ENCODE data around the gene TCF7L2. TPM values are rescaled to one million over a fixed set of nuclear protein-coding genes. Genes with fewer than 3 reads are reported as not detected.

Gene TCF7L2
- total RNA-seq, 3 donors from 2014 or later, result 0.76 to 1.9 (median 0.90) TPM

- Mint-ChIP-seq H3K36me3 (ENCODE audit: insufficient read depth) (no peaks in the 10 kb centered on the region), H3K4me1 (ENCODE audit: low read depth) (peaks cover 24% of the 10 kb centered on the region), H3K4me3 (peak overlapping the region; percentile 66), H3K27me3 (ENCODE audit: low read depth) (peaks cover 52% of the 10 kb centered on the region), H3K9me3 (no peaks in the 10 kb centered on the region)
- no peak for ATAC-seq
- no peak for DNase-seq
These were observed 3.4 kb downstream of the TCF7L2 start for GRCh38 chr10:112953174-112954159.

- Mint-ChIP-seq H3K9me3 (no peaks in the 10 kb centered on the region), H3K27me3 (ENCODE audit: low read depth) (peaks cover 50% of the 10 kb centered on the region), H3K4me1 (ENCODE audit: low read depth) (peaks cover 22% of the 10 kb centered on the region), H3K36me3 (ENCODE audit: insufficient read depth) (no peaks in the 10 kb centered on the region), H3K4me3 (no peak overlapping the region)
- DNase-seq (no peak), ATAC-seq (no peak)
These were observed 5.0 kb downstream of the TCF7L2 start for GRCh38 chr10:112954974-112955581.

GRCh38 chr10:112955582-112956421 lies 5.8 kb downstream of the TCF7L2 start:
- peaks cover 49% of the 10 kb centered on the region for H3K27me3 Mint-ChIP-seq (ENCODE audit: low read depth)

GRCh38 chr10:112956631-112957350 lies 6.7 kb downstream of the TCF7L2 start:
- Mint-ChIP-seq H3K4me3 (no peak overlapping the region), H3K27me3 (ENCODE audit: low read depth) (peaks cover 51% of the 10 kb centered on the region), H3K9me3 (no peaks in the 10 kb centered on the region), H3K36me3 (ENCODE audit: insufficient read depth) (no peaks in the 10 kb centered on the region), H3K4me1 (ENCODE audit: low read depth) (peaks cover 15% of the 10 kb centered on the region)
- DNase-seq (no peak), ATAC-seq (no peak)

More at GRCh38 chr10:112955582-112956421, 5.8 kb downstream of the TCF7L2 start:
- Mint-ChIP-seq H3K36me3 (ENCODE audit: insufficient read depth) (no peaks in the 10 kb centered on the region), H3K4me3 (no peak overlapping the region), H3K9me3 (no peaks in the 10 kb centered on the region), H3K4me1 (ENCODE audit: low read depth) (peaks cover 17% of the 10 kb centered on the region)
- ATAC-seq, result no peak
- DNase-seq, result no peak

GRCh38 chr10:112957640-112958092 lies 7.6 kb downstream of the TCF7L2 start:
- peaks cover 52% of the 10 kb centered on the region for H3K27me3 Mint-ChIP-seq (ENCODE audit: low read depth)

GRCh38 chr10:112958275-112958995 lies 8.4 kb downstream of the TCF7L2 start:
- no peak for ATAC-seq
- Mint-ChIP-seq H3K36me3 (ENCODE audit: insufficient read depth) (no peaks in the 10 kb centered on the region), H3K9me3 (no peaks in the 10 kb centered on the region), H3K4me3 (no peak overlapping the region), H3K27me3 (ENCODE audit: low read depth) (peaks cover 44% of the 10 kb centered on the region), H3K4me1 (ENCODE audit: low read depth) (peaks cover 11% of the 10 kb centered on the region)
- DNase-seq, result no peak

More at GRCh38 chr10:112957640-112958092, 7.6 kb downstream of the TCF7L2 start:
- H3K4me3 Mint-ChIP-seq, result no peak overlapping the region
- H3K36me3 Mint-ChIP-seq (ENCODE audit: insufficient read depth), result no peaks in the 10 kb centered on the region
- H3K4me1 Mint-ChIP-seq (ENCODE audit: low read depth), result peaks cover 13% of the 10 kb centered on the region
- no peak for ATAC-seq
- no peak for DNase-seq
- no peaks in the 10 kb centered on the region for H3K9me3 Mint-ChIP-seq

GRCh38 chr10:112959207-112959838 lies 9.3 kb downstream of the TCF7L2 start:
- Mint-ChIP-seq H3K4me1 (ENCODE audit: low read depth) (peaks cover 11% of the 10 kb centered on the region), H3K27me3 (ENCODE audit: low read depth) (peaks cover 38% of the 10 kb centered on the region), H3K4me3 (no peak overlapping the region), H3K9me3 (no peaks in the 10 kb centered on the region), H3K36me3 (ENCODE audit: insufficient read depth) (no peaks in the 10 kb centered on the region)
- no peak for ATAC-seq
- DNase-seq, result no peak

GRCh38 chr10:112960151-112960681 lies 10.2 kb downstream of the TCF7L2 start:
- peaks cover 37% of the 10 kb centered on the region for H3K27me3 Mint-ChIP-seq (ENCODE audit: low read depth)
- no peak for ATAC-seq

GRCh38 chr10:112961609-112962008 lies 11.6 kb downstream of the TCF7L2 start:
- ATAC-seq (no peak), DNase-seq (no peak)
- no peaks in the 10 kb centered on the region for H3K9me3 Mint-ChIP-seq
- no peaks in the 10 kb centered on the region for H3K36me3 Mint-ChIP-seq (ENCODE audit: insufficient read depth)
- peaks cover 26% of the 10 kb centered on the region for H3K27me3 Mint-ChIP-seq (ENCODE audit: low read depth)
- H3K4me1 Mint-ChIP-seq (ENCODE audit: low read depth), result peaks cover 6% of the 10 kb centered on the region
- no peak overlapping the region for H3K4me3 Mint-ChIP-seq

More at GRCh38 chr10:112960151-112960681, 10.2 kb downstream of the TCF7L2 start:
- peaks cover 11% of the 10 kb centered on the region for H3K4me1 Mint-ChIP-seq (ENCODE audit: low read depth)
- H3K9me3 Mint-ChIP-seq, result no peaks in the 10 kb centered on the region
- H3K4me3 Mint-ChIP-seq, result no peak overlapping the region
- DNase-seq, result no peak
- H3K36me3 Mint-ChIP-seq (ENCODE audit: insufficient read depth), result no peaks in the 10 kb centered on the region

- no peak overlapping the region for H3K4me3 Mint-ChIP-seq
- H3K4me1 Mint-ChIP-seq (ENCODE audit: low read depth), result peaks cover 6% of the 10 kb centered on the region
- DNase-seq, result no peak
- ATAC-seq, result no peak
- no peaks in the 10 kb centered on the region for H3K9me3 Mint-ChIP-seq
- H3K27me3 Mint-ChIP-seq (ENCODE audit: low read depth), result peaks cover 24% of the 10 kb centered on the region
- no peaks in the 10 kb centered on the region for H3K36me3 Mint-ChIP-seq (ENCODE audit: insufficient read depth)
These were observed 12.3 kb downstream of the TCF7L2 start for GRCh38 chr10:112962343-112962742.

GRCh38 chr10:112963835-112964234 lies 13.8 kb downstream of the TCF7L2 start:
- Mint-ChIP-seq H3K9me3 (no peaks in the 10 kb centered on the region), H3K4me1 (ENCODE audit: low read depth) (peaks cover 4% of the 10 kb centered on the region), H3K27me3 (ENCODE audit: low read depth) (peaks cover 15% of the 10 kb centered on the region), H3K4me3 (no peak overlapping the region), H3K36me3 (ENCODE audit: insufficient read depth) (no peaks in the 10 kb centered on the region)
- DNase-seq (no peak), ATAC-seq (no peak)

- H3K9me3 Mint-ChIP-seq, result no peaks in the 10 kb centered on the region
- H3K36me3 Mint-ChIP-seq (ENCODE audit: insufficient read depth), result peaks cover 2% of the 10 kb centered on the region
- H3K27me3 Mint-ChIP-seq (ENCODE audit: low read depth), result peaks cover 14% of the 10 kb centered on the region
- no peak for DNase-seq
- H3K4me1 Mint-ChIP-seq (ENCODE audit: low read depth), result no peaks in the 10 kb centered on the region
- ATAC-seq, result no peak
- H3K4me3 Mint-ChIP-seq, result no peak overlapping the region
These were observed 14.4 kb downstream of the TCF7L2 start for GRCh38 chr10:112964482-112964881.

All from activated T-cell treated with anti-CD3 and anti-CD28 coated beads, Interleukin-2, amount 50 U/mL, for 4 hours (primary cell).